Stimulated activated CD8-positive, alpha-beta memory T cell treated with anti-CD3 and anti-CD28 coated beads, Interleukin-2, amount 100 ng/mL, for 48 hours (primary cell): ENCODE measurements around the gene STX1A.
"Not testable (repeated sequence)": the region's sequence is repeated elsewhere in the genome, so short reads cannot be mapped to it uniquely, and the experiment has no call there.

Source experiments
- DNase-seq, 2 donors: peaks; one replicate each; pipeline ENCODE4 v3.0.0-alpha.2; 2020; ENCODE audit warnings: low read depth in 2 of 2

The STX1A gene

GRCh38 chr7:73683056-73683787 is 36.2 kb downstream of the STX1A start, which contains the start of the genes BUD23 and DNAJC30:
Gene BUD23 (plus strand): TSS chr7:73683597. CDS start chr7:73683626, 29 bp downstream.
Gene DNAJC30 (minus strand): TSS chr7:73683453. CDS start chr7:73683423, 30 bp downstream.
- peak; percentile 93 to 99 for DNase-seq

GRCh38 chr7:73682745-73683055 is 36.8 kb downstream of the STX1A start:
- no peak for DNase-seq

- no peak for DNase-seq
Observed at GRCh38 chr7:73681031-73681430, 38.4 kb downstream of the STX1A start.

- DNase-seq, result no peak
Observed at GRCh38 chr7:73680501-73680900, 39.0 kb downstream of the STX1A start.

- no peak for DNase-seq
Observed at GRCh38 chr7:73679709-73680108, 39.8 kb downstream of the STX1A start.

- no peak for DNase-seq
Observed at GRCh38 chr7:73678862-73679261, 40.6 kb downstream of the STX1A start.

- DNase-seq, result not testable (repeated sequence)
Observed at GRCh38 chr7:73676062-73676461, 43.4 kb downstream of the STX1A start.

GRCh38 chr7:73674468-73675124 is 44.9 kb downstream of the STX1A start:
- DNase-seq, result no peak

- DNase-seq, result no peak
Observed at GRCh38 chr7:73671857-73672445, 47.5 kb downstream of the STX1A start.

- DNase-seq, result no peak
Observed at GRCh38 chr7:73671322-73671661, 48.2 kb downstream of the STX1A start.

- no peak for DNase-seq
Observed at GRCh38 chr7:73669858-73670385, 49.5 kb downstream of the STX1A start.

- no peak for DNase-seq
Observed at GRCh38 chr7:73669288-73669701, 50.2 kb downstream of the STX1A start.

- DNase-seq, result no peak
Observed at GRCh38 chr7:73668886-73669230, 50.6 kb downstream of the STX1A start.

- no peak for DNase-seq
Observed at GRCh38 chr7:73668103-73668885, 51.2 kb downstream of the STX1A start.

GRCh38 chr7:73667344-73668102 is 51.9 kb downstream of the STX1A start, which contains the start of gene VPS37D:
Gene VPS37D (plus strand): TSS chr7:73667831. CDS start chr7:73667959, 128 bp downstream.
- peak; percentile 90 for DNase-seq

GRCh38 chr7:73663033-73663432 is 56.4 kb downstream of the STX1A start:
- no peak for DNase-seq

GRCh38 chr7:73660594-73660993 is 58.9 kb downstream of the STX1A start:
- DNase-seq, result not testable (repeated sequence)

- no peak for DNase-seq
Observed at GRCh38 chr7:73659983-73660382, 59.5 kb downstream of the STX1A start.

- DNase-seq, result not testable (repeated sequence)
Observed at GRCh38 chr7:73655309-73655708, 64.2 kb downstream of the STX1A start.

- DNase-seq, result no peak
Observed at GRCh38 chr7:73652541-73652949, 66.9 kb downstream of the STX1A start.

GRCh38 chr7:73650524-73650923 is 68.9 kb downstream of the STX1A start:
- DNase-seq, result no peak
